Inflammatory macrophage treated with lipopolysaccharide for 1 hour (primary cell): ENCODE results near the gene RNF123.

Experiments
- DNase-seq, 2 donors: peaks; one replicate each; pipeline ENCODE4 v3.0.0-alpha.2; 2020 to 2022

Gene RNF123

DNA sequence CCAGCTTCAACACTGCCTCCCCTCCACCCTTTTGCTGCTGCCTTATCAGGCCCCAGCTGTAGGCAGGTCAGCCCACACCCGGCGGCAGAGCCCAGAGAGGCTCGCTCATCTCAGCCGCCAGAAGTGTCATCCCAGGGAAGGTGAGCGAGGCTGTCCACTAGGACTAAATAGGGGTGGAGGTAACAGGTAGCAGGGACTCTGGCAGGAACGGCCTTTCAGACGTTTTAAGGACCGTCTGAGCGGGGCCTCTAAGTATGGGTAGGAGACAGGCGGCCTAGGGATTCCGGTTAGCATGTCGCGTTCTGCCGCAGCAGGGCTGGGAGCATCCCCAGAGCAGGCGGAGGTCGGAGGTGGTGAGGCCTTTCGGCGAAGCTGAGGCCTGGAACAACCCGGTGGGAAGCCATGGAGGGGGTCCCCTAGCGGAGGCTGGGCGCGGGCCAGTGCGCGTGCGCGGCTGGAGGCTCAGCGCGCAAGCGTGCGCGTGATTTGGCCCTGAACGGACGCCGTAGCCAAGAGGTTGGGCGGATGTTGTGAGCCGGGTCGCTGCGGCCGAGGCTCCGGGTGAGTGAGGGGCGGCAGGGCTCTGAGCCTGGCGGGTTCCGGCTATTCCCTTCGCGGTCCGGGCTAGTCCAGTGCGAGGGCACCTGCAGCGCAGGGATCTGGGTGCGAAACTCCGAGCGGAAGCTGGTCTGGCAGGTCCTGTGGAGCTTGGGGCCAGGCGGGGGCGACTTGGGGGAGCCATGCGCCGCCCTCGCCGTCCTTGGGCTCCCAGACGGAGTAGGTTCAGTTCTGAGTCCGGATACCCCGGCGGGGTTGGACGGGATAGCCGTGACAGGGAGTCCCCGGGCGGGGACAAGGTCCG lies at the start of gene RNF123, which contains the start of gene MST1:
RNF123 (plus strand) TSS at position 512 of the 862 bp plus-strand sequence. CDS start 1,609 bp downstream, outside the sequence.
MST1 (minus strand) TSS at position 429 of the 862 bp plus-strand sequence. CDS start 783 bp downstream, outside the sequence.
- DNase-seq, result peak; percentile 77 to 93

DNA sequence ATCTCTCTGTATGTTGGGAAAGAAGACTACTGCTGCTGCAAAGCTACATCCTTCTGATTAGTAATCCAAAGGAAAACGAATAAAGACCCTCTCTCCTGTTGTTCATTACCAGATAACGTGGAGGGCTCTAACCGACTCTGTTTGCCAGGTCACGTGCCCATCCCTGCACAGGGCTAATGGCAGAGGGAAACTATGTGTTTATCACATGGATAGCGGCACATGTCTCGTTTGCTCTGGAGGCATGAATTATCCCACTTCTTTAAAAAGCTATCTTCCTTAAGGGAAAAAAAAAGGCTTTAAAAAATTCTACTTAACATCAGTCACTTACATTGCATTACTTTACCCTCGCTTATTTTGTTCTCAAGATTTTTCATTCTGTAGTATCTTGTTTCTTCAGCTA lies 48.1 kb upstream of the RNF123 start:
- no peak for DNase-seq

- DNase-seq, result no peak
Measured at GRCh38 chr3:49641921-49642707, 47.2 kb upstream of the RNF123 start.

DNA sequence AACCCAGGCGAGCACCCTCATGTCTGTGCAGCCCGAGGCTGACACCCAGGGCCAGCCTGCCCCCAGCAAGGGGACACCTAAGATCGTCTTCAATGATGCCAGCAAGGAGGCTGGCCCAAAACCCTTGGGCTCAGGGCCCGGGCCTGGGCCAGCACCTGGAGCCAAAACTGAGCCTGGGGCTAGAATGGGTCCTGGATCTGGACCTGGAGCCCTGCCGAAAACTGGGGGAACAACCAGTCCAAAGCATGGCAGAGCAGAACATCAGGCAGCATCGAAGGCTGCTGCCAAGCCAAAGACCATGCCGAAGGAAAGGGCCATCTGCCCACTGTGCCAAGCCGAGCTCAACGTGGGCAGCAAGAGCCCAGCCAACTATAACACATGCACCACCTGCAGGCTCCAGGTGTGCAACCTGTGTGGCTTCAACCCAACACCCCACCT lies 46.6 kb upstream of the RNF123 start:
- DNase-seq, result no peak

GRCh38 chr3:49644684-49645083 lies 44.7 kb upstream of the RNF123 start:
- no peak for DNase-seq

- no peak for DNase-seq
Measured at GRCh38 chr3:49646236-49646635, 43.1 kb upstream of the RNF123 start.

- DNase-seq, result no peak
Measured at GRCh38 chr3:49647741-49648140, 41.6 kb upstream of the RNF123 start.

GRCh38 chr3:49648354-49649019 lies 40.9 kb upstream of the RNF123 start:
- no peak for DNase-seq

GRCh38 chr3:49649576-49649975 lies 39.8 kb upstream of the RNF123 start:
- no peak for DNase-seq

DNA sequence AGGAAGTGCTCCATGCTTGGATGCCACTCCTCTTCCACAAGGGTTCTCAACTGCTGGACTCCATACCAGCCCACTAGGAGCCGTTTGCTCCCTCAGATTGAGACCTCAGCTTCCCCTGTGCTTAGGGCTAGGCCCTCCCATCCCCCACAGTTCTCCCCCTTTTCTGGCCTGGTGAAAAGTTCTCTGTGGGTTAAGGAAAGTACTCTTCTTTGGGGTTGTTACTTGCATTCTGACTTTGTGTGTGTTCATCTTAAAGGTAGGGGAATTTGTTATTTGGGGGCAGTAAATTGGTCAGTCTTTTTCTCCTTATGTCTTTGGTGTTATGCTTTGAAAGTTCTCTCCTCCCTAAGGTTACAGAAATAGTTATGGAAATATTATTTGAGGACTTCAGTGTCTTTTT lies 39.2 kb upstream of the RNF123 start:
- DNase-seq, result no peak

GRCh38 chr3:49650637-49651036 lies 38.7 kb upstream of the RNF123 start:
- DNase-seq, result no peak

DNA sequence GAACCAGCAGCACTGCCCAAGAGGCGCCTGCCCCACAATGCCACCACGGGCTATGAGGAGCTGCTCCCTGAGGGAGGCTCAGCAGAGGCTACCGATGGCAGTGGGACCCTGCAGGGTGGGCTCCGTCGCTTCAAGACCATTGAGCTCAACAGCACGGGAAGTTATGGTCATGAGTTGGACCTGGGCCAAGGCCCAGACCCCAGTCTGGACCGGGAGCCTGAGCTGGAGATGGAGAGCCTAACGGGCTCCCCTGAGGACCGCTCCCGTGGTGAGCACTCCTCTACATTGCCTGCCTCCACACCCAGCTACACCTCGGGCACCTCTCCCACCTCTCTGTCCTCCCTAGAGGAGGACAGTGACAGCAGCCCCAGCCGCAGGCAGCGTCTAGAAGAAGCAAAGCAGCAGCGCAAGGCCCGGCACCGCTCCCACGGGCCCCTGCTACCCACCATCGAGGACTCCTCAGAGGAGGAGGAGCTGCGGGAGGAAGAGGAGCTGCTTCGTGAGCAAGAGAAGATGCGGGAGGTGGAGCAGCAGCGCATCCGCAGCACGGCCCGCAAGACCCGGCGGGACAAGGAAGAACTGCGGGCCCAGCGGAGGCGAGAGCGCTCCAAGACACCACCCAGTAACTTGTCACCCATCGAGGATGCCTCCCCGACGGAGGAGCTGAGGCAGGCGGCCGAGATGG lies 37.0 kb upstream of the RNF123 start:
- DNase-seq, result no peak

DNA sequence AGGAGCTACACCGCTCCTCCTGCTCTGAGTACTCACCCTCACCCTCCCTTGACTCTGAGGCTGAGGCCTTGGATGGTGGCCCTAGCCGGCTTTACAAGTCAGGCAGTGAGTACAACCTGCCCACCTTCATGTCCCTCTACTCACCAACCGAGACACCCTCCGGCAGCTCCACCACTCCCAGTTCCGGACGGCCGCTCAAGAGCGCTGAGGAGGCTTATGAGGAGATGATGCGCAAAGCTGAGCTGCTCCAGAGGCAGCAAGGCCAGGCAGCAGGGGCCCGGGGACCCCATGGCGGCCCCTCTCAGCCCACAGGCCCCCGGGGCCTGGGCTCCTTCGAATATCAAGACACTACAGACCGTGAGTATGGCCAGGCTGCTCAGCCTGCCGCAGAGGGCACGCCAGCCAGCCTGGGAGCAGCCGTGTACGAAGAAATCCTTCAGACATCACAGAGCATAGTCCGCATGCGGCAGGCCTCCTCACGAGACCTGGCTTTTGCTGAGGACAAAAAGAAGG lies 36.4 kb upstream of the RNF123 start:
- no peak for DNase-seq

- no peak for DNase-seq
Measured at GRCh38 chr3:49653621-49654020, 35.7 kb upstream of the RNF123 start.

DNA sequence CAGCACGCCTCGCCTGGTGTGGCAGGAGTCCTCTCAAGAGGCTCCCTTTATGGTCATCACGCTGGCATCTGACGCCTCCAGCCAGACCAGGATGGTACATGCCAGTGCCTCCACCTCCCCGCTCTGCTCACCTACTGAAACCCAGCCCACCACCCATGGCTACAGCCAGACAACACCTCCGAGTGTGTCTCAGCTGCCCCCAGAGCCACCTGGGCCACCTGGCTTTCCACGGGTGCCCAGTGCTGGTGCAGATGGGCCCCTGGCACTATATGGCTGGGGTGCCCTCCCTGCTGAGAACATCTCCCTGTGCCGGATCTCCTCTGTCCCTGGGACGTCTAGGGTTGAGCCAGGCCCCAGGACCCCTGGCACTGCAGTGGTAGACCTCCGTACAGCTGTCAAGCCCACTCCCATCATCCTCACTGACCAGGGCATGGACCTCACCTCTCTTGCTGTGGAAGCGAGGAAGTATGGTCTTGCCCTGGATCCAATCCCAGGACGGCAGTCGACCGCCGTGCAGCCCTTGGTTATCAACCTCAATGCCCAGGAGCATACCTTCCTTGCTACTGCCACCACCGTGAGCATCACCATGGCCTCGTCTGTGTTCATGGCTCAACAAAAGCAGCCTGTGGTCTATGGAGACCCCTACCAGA lies 35.1 kb upstream of the RNF123 start:
- no peak for DNase-seq

DNA sequence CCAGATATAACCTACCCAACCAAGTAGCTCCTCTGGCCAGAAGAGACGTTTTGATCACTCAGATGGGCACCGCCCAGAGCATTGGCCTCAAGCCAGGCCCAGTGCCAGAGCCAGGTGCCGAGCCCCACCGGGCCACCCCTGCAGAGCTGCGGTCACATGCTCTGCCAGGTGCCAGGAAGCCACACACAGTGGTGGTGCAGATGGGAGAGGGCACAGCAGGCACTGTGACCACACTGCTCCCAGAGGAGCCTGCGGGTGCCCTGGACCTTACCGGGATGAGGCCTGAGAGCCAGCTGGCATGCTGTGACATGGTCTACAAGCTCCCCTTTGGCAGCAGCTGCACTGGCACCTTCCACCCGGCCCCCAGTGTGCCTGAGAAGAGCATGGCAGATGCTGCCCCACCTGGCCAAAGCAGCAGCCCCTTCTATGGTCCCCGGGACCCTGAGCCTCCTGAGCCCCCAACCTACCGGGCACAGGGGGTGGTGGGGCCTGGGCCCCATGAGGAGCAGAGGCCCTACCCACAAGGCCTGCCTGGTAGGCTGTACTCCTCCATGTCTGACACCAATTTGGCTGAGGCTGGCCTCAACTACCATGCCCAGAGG lies 34.3 kb upstream of the RNF123 start:
- no peak for DNase-seq

DNA sequence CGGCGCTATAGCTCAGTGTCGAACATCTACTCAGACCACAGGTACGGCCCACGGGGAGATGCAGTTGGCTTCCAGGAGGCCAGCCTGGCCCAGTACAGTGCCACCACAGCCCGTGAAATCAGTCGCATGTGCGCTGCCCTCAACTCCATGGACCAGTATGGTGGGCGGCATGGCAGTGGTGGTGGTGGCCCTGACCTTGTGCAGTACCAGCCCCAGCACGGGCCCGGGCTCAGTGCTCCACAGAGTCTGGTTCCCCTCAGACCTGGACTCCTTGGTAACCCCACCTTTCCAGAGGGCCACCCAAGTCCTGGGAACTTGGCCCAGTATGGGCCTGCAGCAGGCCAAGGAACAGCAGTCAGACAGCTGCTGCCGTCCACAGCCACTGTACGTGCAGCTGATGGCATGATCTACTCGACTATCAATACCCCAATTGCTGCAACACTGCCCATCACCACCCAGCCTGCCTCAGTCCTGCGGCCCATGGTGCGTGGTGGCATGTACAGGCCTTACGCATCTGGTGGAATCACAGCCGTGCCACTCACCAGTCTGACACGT lies 33.5 kb upstream of the RNF123 start:
- DNase-seq, result no peak

GRCh38 chr3:49656541-49657112 lies 32.7 kb upstream of the RNF123 start:
- DNase-seq, result no peak

DNA sequence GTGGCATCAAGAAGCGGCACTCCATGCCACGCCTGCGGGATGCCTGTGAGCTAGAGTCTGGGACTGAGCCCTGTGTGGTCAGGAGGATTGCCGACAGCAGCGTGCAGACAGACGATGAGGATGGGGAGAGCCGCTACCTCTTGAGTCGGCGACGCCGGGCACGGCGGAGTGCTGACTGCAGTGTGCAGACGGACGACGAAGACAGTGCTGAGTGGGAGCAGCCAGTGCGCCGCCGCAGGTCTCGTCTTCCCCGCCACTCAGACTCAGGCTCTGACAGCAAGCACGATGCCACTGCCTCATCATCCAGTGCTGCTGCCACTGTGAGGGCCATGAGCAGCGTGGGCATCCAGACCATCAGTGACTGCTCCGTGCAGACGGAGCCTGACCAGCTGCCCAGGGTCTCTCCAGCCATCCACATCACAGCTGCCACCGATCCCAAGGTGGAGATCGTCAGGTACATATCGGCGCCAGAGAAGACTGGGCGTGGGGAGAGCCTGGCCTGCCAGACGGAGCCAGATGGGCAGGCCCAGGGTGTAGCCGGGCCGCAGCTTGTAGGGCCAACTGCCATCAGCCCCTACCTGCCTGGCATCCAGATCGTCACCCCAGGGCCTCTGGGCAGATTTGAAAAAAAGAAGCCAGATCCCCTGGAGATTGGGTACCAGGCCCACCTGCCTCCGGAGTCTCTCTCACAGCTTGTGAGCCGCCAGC lies 32.0 kb upstream of the RNF123 start:
- DNase-seq, result no peak

- no peak for DNase-seq
Measured at GRCh38 chr3:49658711-49659110, 30.6 kb upstream of the RNF123 start.
